Upper lobe of left lung (tissue), 6 donors: ENCODE measurements around the gene SEL1L3. TPM values are rescaled to one million over a fixed set of nuclear protein-coding genes. Genes with fewer than 3 reads are reported as not detected.

ENCODE experiments used
- ATAC-seq, 2 donors: fragments of 200-7000 bp; cut with Tn5 transposase; one replicate each; pipeline ENCODE4 v1.9.1; 2022; ENCODE audit warnings: mild to moderate bottlenecking in 2 of 2, moderate library complexity in 2 of 2; ENCODE audit not compliant: low FRiP score in 2 of 2
- DNase-seq, 2 donors: peaks; one replicate each; pipeline ENCODE4 v3.0.0-alpha.2; 2019 to 2020
- H3K27ac ChIP-seq, 4 donors: fragments of 200-600 bp; sonication (generic); one replicate each; pipeline ENCODE4 v1.5.1; 2016 to 2019
- H3K27me3 ChIP-seq, 4 donors: fragments of 200-600 bp; sonication (generic); one replicate each; pipeline ENCODE4 v1.5.1; 2017 to 2019
- H3K36me3 ChIP-seq, 4 donors: fragments of 200-600 bp; sonication (generic); one replicate each; pipeline ENCODE4 v1.5.1; 2016 to 2019
- H3K4me1 ChIP-seq, 4 donors: fragments of 200-600 bp; sonication (generic); one replicate each; pipeline ENCODE4 v1.5.1; 2018 to 2019
- H3K4me3 ChIP-seq, 4 donors: fragments of 200-600 bp; sonication (generic); one replicate each; pipeline ENCODE4 v1.5.1; 2017 to 2019; ENCODE audit warnings: mild to moderate bottlenecking in 2 of 4, moderate library complexity in 1 of 4
- H3K9me3 ChIP-seq, 4 donors: fragments of 200-600 bp; sonication (generic); one replicate each; pipeline ENCODE4 v1.5.1; 2018 to 2019
- CTCF ChIP-seq, 6 experiments: fragments of 450-650 bp in 4 of 6; fragments of 200-600 bp in 2 of 6; sonication (generic) in 2 of 6; IDR thresholded peaks; one replicate each; pipeline ENCODE4 v1.5.1; 2016 to 2019; ENCODE audit warnings: antibody characterized with exemption in 6 of 6
- EP300 ChIP-seq, 4 donors: sonication (generic); formaldehyde crosslinking; IDR thresholded peaks; one replicate each; pipeline ENCODE4 v1.5.1; 2017; ENCODE audit warnings: antibody characterized with exemption in 4 of 4, control low read depth in 2 of 4
- POLR2A ChIP-seq, 4 donors: fragments of 450-650 bp; IDR thresholded peaks; one replicate each; pipeline ENCODE4 v1.5.1; 2016 to 2017; ENCODE audit warnings: antibody characterized with exemption in 4 of 4, mild to moderate bottlenecking in 2 of 4
- POLR2AphosphoS5 ChIP-seq, 2 donors: sonication (generic); formaldehyde crosslinking; IDR thresholded peaks; one replicate each; pipeline ENCODE4 v1.5.1; 2017; ENCODE audit warnings: antibody characterized with exemption in 2 of 2
- WGBS, 2 donors: methylation state at CpG; one replicate each; pipeline ENCODE4 v1.1.5; 2017 to 2018; 5-methylcytosine and 5-hydroxymethylcytosine counted together
- total RNA-seq, 6 donors: library from RNA; depleted of rRNA in 4 of 6; stranded (reverse); fragments of >200 nt in 4 of 6; gene quantifications; one replicate each; pipeline versions ENCODE4 v1.1.0 to v1.2.1, GENCODE V29; 2016 to 2021
- donor health status: DM: no; HTN: no; CAD: no; lungs with moderate emphysema.
- donor health status: DM: no; HTN: yes; CAD: no; lungs with severe emphysema.

The SEL1L3 gene
- total RNA-seq, 6 donors from 2014 or later: 41.7 to 197 (median 64.7) TPM

- H3K27me3 ChIP-seq: no peaks in the 10 kb centered on the region
- no peaks in the 10 kb centered on the region for H3K9me3 ChIP-seq
- TF ChIP-seq POLR2AphosphoS5 (IDR thresholded peaks at IDR 0.05) (no peak), EP300 (IDR thresholded peaks at IDR 0.05) (no peak), CTCF (IDR thresholded peaks at IDR 0.05) (no peak), POLR2A (IDR thresholded peaks at IDR 0.05) (no peak)
- DNase-seq (no peak), ATAC-seq (no peak)
- no peaks in the 10 kb centered on the region for H3K36me3 ChIP-seq
- H3K4me3 ChIP-seq: no peak overlapping the region
- peak overlapping the region in 3 of 4 donors; percentile 17 to 26 (median 19) for H3K27ac ChIP-seq
- peaks cover 54 to 69% (median 64%) of the 10 kb centered on the region in 4 donors for H3K4me1 ChIP-seq
- 98 to 100% methylated on average over 2 of the region's 2 CpGs for whole genome bisulfite sequencing, 2 donors
Measured at GRCh38 chr4:25857403-25857802, 5.4 kb downstream of the SEL1L3 start.

GRCh38 chr4:25856756-25857155 is 6.0 kb downstream of the SEL1L3 start:
- no peaks in the 10 kb centered on the region for H3K36me3 ChIP-seq
- peaks cover 54 to 72% (median 63%) of the 10 kb centered on the region in 4 donors for H3K4me1 ChIP-seq
- 18 to 29% methylated on average over 1 of the region's 1 CpG for WGBS, 2 donors
- DNase-seq (no peak), ATAC-seq (peak in 1 of 2 donors; percentile 42)
- H3K9me3 ChIP-seq: no peaks in the 10 kb centered on the region
- H3K27ac ChIP-seq: peak overlapping the region in 3 of 4 donors; percentile 19 to 51 (median 26)
- H3K27me3 ChIP-seq: no peaks in the 10 kb centered on the region
- H3K4me3 ChIP-seq: no peak overlapping the region
- TF ChIP-seq POLR2AphosphoS5 (IDR thresholded peaks at IDR 0.05) (no peak), POLR2A (IDR thresholded peaks at IDR 0.05) (no peak), EP300 (IDR thresholded peaks at IDR 0.05) (no peak), CTCF (IDR thresholded peaks at IDR 0.05) (no peak)

DNA sequence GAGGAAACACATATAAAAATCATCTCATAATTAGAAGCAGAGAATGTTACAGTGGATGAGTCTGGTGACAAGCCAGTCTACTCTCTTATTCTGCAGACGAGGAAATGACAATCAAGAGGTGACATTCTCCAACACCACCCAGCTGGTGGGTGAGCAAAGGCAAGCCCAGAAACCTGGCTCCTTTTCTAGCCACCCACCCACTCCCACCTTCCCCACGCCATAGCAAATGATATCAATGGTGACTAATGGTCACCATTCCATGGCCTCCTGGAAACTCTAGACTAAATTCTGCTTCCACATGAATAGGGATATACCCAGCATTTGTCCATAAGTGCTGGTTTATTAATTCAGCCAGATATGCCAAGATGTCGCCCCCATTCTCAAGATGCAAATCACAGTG is 10.7 kb downstream of the SEL1L3 start:
- TF ChIP-seq POLR2AphosphoS5 (IDR thresholded peaks at IDR 0.05): no peak
- no peak for TF ChIP-seq CTCF (IDR thresholded peaks at IDR 0.05)
- TF ChIP-seq EP300 (IDR thresholded peaks at IDR 0.05): no peak
- no peak for TF ChIP-seq POLR2A (IDR thresholded peaks at IDR 0.05)
- H3K27ac ChIP-seq: no peak overlapping the region
- peaks cover 0 to 4% (median 0%) of the 10 kb centered on the region in 4 donors for H3K36me3 ChIP-seq
- WGBS, 2 donors: 86 to 96% methylated on average over 3 of the region's 3 CpGs
- peaks cover 22 to 37% (median 31%) of the 10 kb centered on the region in 4 donors for H3K4me1 ChIP-seq
- H3K9me3 ChIP-seq: no peaks in the 10 kb centered on the region
- no peak overlapping the region for H3K4me3 ChIP-seq
- DNase-seq (no peak), ATAC-seq (no peak)
- H3K27me3 ChIP-seq: no peaks in the 10 kb centered on the region

GRCh38 chr4:25847329-25847728 is 15.5 kb downstream of the SEL1L3 start:
- DNase-seq: no peak
- no peak overlapping the region for H3K4me3 ChIP-seq

DNA sequence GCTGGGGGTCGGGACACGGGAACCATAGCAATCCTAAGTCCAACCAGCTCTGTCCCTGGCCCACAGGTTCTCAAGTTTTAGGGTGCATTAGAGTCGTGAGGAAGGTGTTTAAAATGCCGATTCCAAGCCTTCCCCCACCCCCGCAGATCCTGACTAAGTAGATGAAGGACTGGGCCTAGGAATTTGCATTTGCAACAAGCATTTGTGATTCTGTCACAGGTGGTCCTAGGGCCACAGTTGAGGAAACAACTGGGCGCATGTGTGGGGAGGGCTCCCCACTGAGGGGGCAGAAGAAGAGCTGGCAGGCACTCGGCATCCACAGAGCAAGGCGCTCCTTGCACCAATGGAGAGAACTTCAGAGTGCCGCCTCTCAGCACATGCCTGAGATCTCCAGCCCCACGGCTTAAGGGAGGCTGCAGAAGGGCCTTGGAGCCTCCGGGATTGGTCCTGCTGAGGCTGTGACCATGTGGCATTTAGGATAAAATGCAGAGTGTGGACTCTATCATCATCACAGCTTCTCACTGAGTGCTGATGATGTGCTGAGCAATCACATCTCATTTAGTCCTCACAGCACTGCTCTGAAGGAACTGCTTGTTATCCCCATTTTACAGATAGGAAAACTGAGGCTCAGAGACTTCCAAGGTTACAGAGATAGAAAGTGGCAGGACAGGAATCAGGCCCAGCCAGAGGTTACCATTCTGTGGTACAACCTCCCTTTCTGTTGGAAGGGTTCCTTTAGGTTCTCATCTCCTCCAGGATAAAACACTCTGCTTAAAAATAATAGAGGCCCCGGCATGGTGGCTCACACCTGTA is 16.7 kb downstream of the SEL1L3 start:
- TF ChIP-seq POLR2A (IDR thresholded peaks at IDR 0.05) (no peak), POLR2AphosphoS5 (IDR thresholded peaks at IDR 0.05) (no peak), EP300 (IDR thresholded peaks at IDR 0.05) (no peak), CTCF (IDR thresholded peaks at IDR 0.05) (no peak)
- ATAC-seq (no peak), DNase-seq (no peak)
- Histone ChIP-seq H3K4me3 (no peak overlapping the region), H3K4me1 (peaks cover 18 to 38% (median 27%) of the 10 kb centered on the region in 4 donors), H3K9me3 (no peaks in the 10 kb centered on the region), H3K27ac (no peak overlapping the region), H3K27me3 (no peaks in the 10 kb centered on the region), H3K36me3 (peaks cover 0 to 5% (median 2%) of the 10 kb centered on the region in 4 donors)
- 81 to 88% methylated on average over 10 to 12 of the region's 12 CpGs for WGBS, 2 donors

More at GRCh38 chr4:25847329-25847728, 15.5 kb downstream of the SEL1L3 start:
- Histone ChIP-seq H3K9me3 (no peaks in the 10 kb centered on the region), H3K27me3 (no peaks in the 10 kb centered on the region), H3K36me3 (peaks cover 0 to 5% (median 2%) of the 10 kb centered on the region in 4 donors), H3K4me1 (peaks cover 18 to 39% (median 26%) of the 10 kb centered on the region in 4 donors), H3K27ac (no peak overlapping the region)
- ATAC-seq: no peak
- no peak for TF ChIP-seq POLR2AphosphoS5 (IDR thresholded peaks at IDR 0.05)
- 89 to 91% methylated on average over 7 of the region's 7 CpGs for whole genome bisulfite sequencing, 2 donors
